Smooth muscle cell (in vitro differentiated cells): ENCODE data around the gene IFI27L1. TPM values are rescaled to one million over a fixed set of nuclear protein-coding genes. Genes with fewer than 3 reads are reported as not detected.

ENCODE experiments used
- DNase-seq: peaks from one replicate; lab custom pipeline; 2025; ENCODE audit not compliant: unreplicated experiment; lab: John Stamatoyannopoulos, UW
- H2AFZ ChIP-seq: fragments of 200-600 bp; sonication (generic); 2 replicates; pipeline ENCODE4 v1.6.0; 2016; ENCODE audit warnings: antibody characterized with exemption, low read depth, mild to moderate bottlenecking
- H3F3A ChIP-seq: fragments of 200-600 bp; sonication (generic); 2 replicates; pipeline ENCODE4 v1.6.0; 2017; ENCODE audit warnings: antibody characterized with exemption, low read depth
- H3K27ac ChIP-seq: fragments of 200-600 bp; sonication (generic); 2 replicates; pipeline ENCODE4 v1.5.1; 2016; ENCODE audit warnings: low read depth, mild to moderate bottlenecking
- H3K27me3 ChIP-seq: fragments of 200-600 bp; sonication (generic); 2 replicates; pipeline ENCODE4 v1.6.1; 2016; ENCODE audit warnings: low read depth, mild to moderate bottlenecking
- H3K36me3 ChIP-seq: fragments of 200-600 bp; sonication (generic); 2 replicates; pipeline ENCODE4 v1.5.1; 2016; ENCODE audit warnings: low read depth
- H3K4me1 ChIP-seq: fragments of 200-600 bp; sonication (generic); 2 replicates; pipeline ENCODE4 v1.5.1; 2016; ENCODE audit warnings: low read depth
- H3K4me2 ChIP-seq: fragments of 200-600 bp; sonication (generic); 2 replicates; pipeline ENCODE4 v1.6.0; 2016; ENCODE audit warnings: mild to moderate bottlenecking
- H3K4me3 ChIP-seq: fragments of 200-600 bp; sonication (generic); 2 replicates; pipeline ENCODE4 v1.5.1; 2016; ENCODE audit warnings: mild to moderate bottlenecking
- H3K79me2 ChIP-seq: fragments of 200-600 bp; sonication (generic); 2 replicates; pipeline ENCODE4 v1.6.0; 2016; ENCODE audit warnings: low read depth, mild to moderate bottlenecking
- H3K9ac ChIP-seq: fragments of 200-600 bp; sonication (generic); 2 replicates; pipeline ENCODE4 v1.6.0; 2016; ENCODE audit warnings: low read depth
- H3K9me3 ChIP-seq: fragments of 200-600 bp; sonication (generic); replicated peaks from 2 replicates; pipeline ENCODE4 v1.5.1; 2016; ENCODE audit warnings: low read depth
- H4K20me1 ChIP-seq: fragments of 200-600 bp; sonication (generic); 2 replicates; pipeline ENCODE4 v1.6.0; 2016; ENCODE audit warnings: low read depth
- CTCF ChIP-seq: fragments of 200-600 bp; sonication (generic); IDR thresholded peaks from 2 replicates; pipeline ENCODE4 v1.5.1; 2017; ENCODE audit warnings: borderline replicate concordance, mild to moderate bottlenecking, antibody characterized with exemption; ENCODE audit not compliant: insufficient read depth, poor library complexity, severe bottlenecking
- WGBS: methylation state at CpG from one replicate; pipeline ENCODE4 v1.1.7; 2016; ENCODE audit warnings: low lambda C conversion rate; 5-methylcytosine and 5-hydroxymethylcytosine counted together
- polyA plus RNA-seq: library from polyadenylated mRNA; unstranded; fragments of >200 nt; fragmentation: Nextera tagmentation; extraction: Ambion mirVana; gene quantifications from 2 replicates; pipeline ENCODE4 v1.2.1, GENCODE V29; 2016
- total RNA-seq: library from RNA; depleted of rRNA; stranded (reverse); fragments of >200 nt; gene quantifications from 2 replicates; pipeline ENCODE4 v1.2.3, GENCODE V29; 2014

Gene IFI27L1
- total and polyA plus RNA-seq, 2 experiments from 2014 or later: 2.9 to 38.2 TPM

- Histone ChIP-seq H3K4me1 (no peaks in the 10 kb centered on the region), H3K4me2 (no peak overlapping the region), H3K36me3 (no peaks in the 10 kb centered on the region), H3K27ac (no peak overlapping the region), H4K20me1 (peaks cover 5% of the 10 kb centered on the region), H3K27me3 (no peaks in the 10 kb centered on the region), H3K9ac (no peak overlapping the region), H3K4me3 (no peak overlapping the region), H3F3A (no peaks in the 10 kb centered on the region), H3K9me3 (no peaks in the 10 kb centered on the region), H2AFZ (no peak overlapping the region), H3K79me2 (no peaks in the 10 kb centered on the region)
- TF ChIP-seq CTCF: peak; percentile 68
- WGBS: 28% methylated on average over 12 of the region's 12 CpGs
- peak; percentile 27 for DNase-seq
Observed at GRCh38 chr14:94036313-94037167, 44.6 kb upstream of the IFI27L1 start.

GRCh38 chr14:94037954-94038353 is 43.2 kb upstream of the IFI27L1 start:
- Histone ChIP-seq H3K9me3 (no peaks in the 10 kb centered on the region), H4K20me1 (peaks cover 5% of the 10 kb centered on the region), H3K4me1 (no peaks in the 10 kb centered on the region), H3K36me3 (no peaks in the 10 kb centered on the region), H3K9ac (no peak overlapping the region), H3K79me2 (no peaks in the 10 kb centered on the region), H3F3A (no peaks in the 10 kb centered on the region), H3K27me3 (no peaks in the 10 kb centered on the region), H3K27ac (no peak overlapping the region), H2AFZ (no peak overlapping the region), H3K4me2 (no peak overlapping the region), H3K4me3 (no peak overlapping the region)
- TF ChIP-seq CTCF: no peak
- 89% methylated on average over 9 of the region's 9 CpGs for WGBS
- no peak for DNase-seq

DNA sequence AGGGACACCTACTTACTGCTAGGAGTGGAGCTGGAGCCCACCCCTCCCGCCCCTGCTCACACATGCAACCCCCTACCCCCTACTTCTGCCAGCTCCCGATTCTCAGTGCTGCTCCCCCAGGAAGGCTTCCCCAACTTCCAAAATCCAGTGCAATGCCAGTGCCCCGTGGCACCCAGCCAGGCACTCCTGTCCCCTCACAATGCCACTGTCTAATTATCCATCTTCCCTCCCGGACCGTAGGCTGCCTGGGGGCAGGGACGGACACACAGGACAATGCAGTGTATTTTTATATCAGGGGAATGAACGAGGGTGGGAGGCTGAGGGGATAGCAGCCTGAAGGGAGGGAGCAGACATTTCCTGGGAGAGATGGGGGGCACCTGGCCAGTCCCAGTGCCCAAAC is 42.6 kb upstream of the IFI27L1 start:
- H4K20me1 ChIP-seq: peaks cover 5% of the 10 kb centered on the region
- TF ChIP-seq CTCF: no peak
- no peak overlapping the region for H3K4me2 ChIP-seq
- DNase-seq: no peak
- H3K4me3 ChIP-seq: no peak overlapping the region
- no peaks in the 10 kb centered on the region for H3K27me3 ChIP-seq
- no peaks in the 10 kb centered on the region for H3K4me1 ChIP-seq
- H3K9ac ChIP-seq: no peak overlapping the region
- H3F3A ChIP-seq: no peaks in the 10 kb centered on the region
- H2AFZ ChIP-seq: no peak overlapping the region
- no peaks in the 10 kb centered on the region for H3K9me3 ChIP-seq
- 93% methylated on average over 6 of the region's 7 CpGs for WGBS
- H3K36me3 ChIP-seq: no peaks in the 10 kb centered on the region
- H3K79me2 ChIP-seq: no peaks in the 10 kb centered on the region
- H3K27ac ChIP-seq: no peak overlapping the region
